ELR (cell line): ENCODE data around the gene ASXL1.

Experiments
- DNase-seq: peaks from one replicate; pipeline ENCODE4 v3.0.0-alpha.2; 2015; ENCODE audit warnings: low read depth

The ASXL1 gene

DNA sequence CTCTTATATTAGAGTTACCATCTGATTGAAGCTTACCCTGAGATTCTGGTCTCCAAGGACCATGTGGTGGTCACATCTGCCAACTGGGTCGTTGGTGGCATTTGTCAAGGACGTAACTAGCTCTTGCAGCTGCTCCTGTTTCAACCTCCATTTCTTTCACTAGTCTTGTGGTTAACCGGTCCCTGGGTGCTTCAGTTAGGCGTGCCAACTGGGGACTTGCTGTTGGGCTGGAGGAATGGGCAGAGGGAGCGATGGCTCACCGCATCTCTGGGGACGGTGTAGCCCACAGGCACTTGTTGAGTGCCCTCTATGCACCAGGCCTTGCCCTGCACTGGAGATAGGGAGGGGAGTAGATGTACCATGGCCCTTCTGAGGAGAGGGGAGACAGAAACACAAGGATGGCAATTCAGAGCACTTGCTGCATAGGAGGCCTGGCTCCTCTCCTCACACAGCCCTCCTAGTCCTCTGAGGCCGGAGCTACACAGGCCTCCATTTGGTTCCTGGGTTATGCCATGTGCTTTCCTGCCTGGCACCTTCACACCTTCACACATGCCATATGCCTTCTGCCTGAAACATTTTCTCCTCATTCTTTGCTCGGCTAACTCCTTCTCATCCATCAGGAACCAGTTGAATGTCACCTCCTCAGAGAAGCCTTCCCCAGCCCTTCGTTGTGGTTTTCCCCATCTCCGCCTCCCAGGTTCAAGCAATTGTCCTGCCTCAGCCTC is 20.0 kb upstream of the ASXL1 start:
- DNase-seq, result no peak

DNA sequence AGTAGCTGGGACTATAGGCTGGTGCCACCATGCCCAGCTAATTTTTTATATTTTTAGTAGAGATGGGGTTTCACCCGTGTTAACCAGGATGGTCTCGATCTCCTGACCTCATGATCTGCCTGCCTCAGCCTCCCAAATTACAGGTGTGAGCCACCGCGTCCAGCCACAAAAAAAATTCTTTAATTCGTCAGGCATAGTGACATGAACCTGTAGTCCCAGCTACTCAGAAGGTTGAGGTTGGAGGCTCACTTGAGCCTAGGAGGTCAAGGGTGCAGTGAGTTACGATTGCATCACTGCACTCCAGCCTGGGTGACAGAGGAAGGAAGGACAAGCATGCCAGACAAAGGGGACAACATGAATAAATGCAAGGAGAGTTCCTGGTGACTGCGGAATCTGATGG is 19.5 kb upstream of the ASXL1 start:
- DNase-seq, result no peak

DNA sequence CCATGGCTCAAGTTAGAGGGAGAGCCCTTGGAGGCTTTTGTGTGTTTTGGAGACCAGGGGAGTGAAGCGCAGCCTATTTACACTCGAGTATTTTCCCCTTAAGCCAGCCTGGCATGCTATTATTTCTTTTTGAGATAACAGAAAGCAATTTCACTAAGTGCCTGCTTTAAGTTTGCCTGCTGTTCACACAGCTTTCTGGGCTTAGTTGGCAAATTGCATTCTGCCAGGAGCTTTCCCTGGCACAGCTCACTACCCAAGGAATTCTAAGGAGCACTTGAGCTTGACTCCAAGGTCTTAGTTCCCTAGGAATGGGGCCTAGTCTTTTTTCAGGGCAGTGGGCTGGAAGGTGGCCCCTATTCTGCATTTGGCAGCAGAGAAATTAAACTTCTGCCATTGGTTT is 19.0 kb upstream of the ASXL1 start:
- DNase-seq, result no peak

DNA sequence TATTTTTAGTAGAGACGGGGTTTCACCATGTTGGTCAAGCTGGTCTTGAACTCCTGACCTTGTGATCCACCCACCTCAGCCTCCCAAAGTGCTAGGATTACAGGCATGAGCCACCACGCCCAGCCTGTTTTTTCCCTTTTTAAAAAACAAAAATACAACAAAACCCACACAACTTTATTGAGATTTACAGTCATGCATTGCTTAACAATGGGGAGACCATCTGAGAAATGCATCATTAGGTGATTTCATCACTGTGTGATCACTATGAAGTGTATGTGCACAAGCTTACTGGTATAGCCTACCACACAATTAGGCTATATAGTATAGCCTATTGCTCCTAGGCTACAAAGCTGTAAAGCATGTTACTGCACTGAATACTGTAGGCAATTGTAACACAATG is 17.1 kb upstream of the ASXL1 start:
- peak; percentile 33 for DNase-seq

DNA sequence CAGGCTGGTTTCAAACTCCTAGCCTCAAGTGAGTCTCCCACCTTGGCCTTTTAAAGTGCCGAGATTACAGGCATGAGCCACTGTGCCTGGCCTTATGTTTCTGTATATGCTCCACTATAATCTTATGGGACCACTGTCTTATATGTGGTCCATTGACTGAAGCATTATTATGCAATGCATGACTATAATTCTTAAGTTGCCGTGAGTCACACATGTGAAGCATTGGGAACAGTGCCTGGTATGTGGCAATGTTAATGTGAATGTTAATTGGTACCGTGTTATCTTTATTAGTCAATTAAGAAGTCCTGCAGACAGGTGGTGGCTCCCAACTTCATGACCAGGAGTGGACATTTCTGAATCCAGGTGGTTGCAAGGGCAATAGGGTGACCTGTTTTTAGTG is 14.7 kb upstream of the ASXL1 start:
- DNase-seq, result peak; percentile 93

DNA sequence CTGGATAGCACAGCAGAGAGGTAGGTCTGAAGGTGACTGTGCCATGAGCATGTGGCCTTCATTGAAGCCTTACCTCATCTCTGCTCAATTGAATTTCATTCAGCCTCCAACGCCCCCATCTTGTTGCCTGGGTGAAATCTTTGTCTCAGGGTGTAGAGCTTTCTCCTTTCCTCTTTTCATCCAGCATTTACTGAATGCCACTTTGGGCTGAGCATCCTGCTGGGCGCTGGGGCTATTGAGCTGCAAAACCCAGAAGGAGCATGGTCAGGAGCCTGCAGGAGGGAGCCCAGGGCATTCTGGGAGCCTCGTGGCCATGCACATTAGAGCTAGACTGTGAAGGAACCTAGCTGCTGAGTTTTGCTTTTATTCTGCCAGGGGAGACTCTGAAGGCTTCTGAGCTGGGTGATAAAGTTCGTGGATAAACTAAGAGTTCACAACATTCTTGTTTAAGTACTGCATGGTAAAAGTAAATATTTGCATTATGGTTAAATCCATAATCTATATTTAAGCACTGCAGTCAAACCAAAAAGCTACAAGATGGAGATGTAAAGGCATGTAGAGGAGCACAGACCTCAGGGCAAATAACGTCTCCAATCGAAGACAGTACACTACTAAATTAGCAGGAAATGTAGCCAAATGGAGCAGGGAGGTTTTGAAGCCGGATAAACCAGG is 13.2 kb upstream of the ASXL1 start:
- no peak for DNase-seq

DNA sequence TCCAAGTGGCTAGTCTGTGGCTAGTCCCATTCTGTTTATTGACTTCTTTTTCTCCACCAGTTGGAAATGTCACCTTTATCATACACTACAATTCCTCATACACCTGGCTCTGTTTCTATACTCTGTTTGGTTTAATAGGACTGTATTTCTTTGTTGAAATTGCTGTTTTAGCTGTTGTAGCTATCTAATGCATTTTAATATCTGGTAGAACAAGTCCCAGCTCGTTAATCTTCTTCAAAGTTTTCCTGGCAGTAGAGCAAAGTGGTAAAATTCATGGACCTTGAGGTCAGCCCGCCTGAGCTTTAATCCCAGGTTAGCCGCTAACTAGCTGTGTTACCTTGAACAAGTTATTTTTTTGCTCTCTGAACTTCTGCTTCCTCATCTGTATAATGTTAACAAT is 9.9 kb upstream of the ASXL1 start:
- no peak for DNase-seq

DNA sequence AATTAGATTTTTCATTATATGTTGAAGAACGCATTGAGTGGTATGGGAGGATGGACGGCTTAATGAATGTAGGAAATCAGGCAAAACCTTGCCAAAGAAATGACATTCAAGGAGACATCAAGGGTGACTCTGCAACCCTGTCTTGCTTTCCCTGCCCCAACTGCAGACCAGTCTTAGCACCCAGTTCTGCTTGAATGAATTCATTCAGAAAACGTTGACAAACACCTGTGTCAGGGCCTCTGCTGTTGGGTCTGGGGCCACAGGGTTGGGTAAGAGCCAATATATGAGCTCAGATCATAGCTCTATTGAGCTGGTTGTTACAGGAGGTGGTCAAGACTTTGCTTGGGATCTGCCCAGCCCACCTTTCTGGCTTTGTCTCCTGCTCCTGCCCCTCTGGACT is 7.7 kb upstream of the ASXL1 start:
- no peak for DNase-seq

DNA sequence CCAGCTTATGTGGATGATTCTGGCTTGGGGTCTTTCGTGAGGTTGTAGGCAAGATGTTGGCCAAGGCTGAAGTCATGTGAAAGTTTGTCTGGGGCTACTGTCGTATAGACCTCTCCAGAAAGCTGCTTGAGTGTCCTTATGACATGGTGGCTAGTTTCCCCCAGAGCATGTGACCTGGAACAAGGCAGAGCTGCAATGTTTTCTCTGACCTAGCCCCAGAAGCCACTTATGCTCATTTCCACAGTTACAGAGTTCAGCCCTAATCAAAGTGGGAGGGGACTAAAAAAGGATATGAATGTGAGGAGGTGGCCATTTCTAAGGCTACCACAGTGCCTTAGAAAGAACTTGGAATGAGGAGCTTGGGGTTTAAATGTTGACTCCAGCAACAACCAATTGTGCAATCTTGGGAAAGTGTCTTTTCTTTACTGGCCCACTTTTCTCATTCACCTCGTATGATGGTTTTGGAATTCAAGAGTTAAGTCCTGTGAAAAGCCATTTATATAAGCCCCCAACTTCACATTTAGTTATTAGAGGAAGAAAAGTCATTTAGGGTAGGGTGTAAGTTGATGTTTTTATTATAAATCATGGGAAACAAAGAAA is 5.9 kb upstream of the ASXL1 start:
- DNase-seq, result no peak

DNA sequence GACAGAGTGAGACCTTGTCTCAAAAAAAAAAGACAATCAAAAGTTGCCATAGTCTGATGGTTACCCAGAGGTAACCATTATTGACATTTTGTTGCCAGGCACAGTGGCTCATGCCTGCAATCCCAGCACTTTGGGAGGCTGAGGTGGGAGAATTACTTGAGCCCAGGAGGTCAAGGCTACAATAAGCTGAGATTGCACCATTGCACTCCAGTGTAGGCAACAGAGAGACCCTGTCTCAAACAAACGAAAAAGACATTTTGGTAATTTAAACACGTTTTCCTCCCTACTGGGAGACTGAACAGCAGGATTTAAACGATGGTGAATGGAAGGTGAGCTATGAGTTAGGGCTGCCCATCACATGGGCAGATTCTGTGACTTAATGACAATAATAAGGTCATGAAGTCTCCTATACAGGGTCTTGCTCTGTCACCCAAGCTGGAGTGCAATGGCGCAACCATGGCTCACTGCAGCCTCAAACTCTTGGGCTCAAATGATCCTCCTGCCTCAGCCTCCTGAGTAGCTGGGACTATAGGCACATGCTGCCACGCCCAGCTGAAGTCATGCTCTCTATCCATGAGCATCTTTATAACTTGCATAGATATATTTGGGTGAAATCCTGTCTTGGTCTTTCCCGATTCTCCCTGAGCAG is 4.2 kb upstream of the ASXL1 start:
- no peak for DNase-seq

DNA sequence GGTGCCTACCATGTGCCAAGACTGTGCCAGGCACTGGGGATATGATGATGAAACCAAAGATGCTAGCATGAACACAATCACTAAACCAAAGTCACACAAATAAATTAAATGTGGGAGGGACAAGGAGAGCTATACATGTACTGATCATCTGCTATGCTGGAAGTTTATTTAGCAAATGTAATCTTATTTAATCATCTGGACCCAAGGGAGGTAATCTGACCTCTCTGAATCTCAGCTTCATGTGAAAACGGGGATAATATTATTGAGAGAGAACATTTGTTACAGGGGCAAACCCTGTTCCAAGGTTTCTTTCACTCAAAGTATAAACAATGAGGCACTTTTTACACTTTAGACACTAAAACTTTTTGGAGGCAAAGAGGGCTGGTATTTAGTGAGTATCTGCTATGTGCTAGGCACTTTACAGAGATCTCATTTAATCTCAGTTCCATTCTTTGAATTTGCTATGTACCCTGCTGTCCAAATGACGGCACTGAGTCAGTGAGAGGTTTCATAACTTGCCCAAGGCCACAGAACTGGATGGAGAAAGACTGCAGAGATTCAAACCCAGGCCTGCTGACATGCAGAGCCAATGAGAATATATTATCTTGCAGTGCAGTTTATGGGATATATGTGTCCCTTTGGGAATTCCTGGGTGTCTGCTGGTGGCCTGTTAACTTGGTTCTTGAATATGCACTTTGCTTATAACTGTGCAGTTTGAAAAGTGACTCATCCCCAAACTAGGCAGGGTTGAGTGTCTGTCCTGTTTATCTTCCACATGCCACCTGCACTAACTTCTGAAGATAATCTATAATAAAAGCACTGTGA is 3.3 kb upstream of the ASXL1 start:
- DNase-seq, result peak; percentile 85

DNA sequence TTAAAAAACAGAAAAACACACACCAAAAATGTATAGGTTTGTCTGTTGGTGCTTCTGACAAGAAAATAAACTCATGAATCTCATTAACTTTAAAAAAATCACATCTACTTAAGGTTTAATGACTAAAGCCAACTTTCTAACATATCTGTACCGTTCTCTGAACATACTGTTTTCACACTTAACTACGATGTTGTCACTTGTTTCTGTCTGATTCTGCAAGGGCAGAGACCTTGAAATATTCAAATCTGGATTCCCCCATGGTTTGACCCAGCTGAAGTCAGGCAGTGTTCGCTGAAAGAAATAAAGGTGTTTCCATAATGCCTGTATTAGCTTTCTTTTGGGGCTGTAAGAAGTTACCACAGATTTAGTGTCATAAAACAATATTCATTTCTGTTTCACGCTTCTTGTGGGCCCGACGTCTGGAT is 2.7 kb upstream of the ASXL1 start:
- no peak for DNase-seq

DNA sequence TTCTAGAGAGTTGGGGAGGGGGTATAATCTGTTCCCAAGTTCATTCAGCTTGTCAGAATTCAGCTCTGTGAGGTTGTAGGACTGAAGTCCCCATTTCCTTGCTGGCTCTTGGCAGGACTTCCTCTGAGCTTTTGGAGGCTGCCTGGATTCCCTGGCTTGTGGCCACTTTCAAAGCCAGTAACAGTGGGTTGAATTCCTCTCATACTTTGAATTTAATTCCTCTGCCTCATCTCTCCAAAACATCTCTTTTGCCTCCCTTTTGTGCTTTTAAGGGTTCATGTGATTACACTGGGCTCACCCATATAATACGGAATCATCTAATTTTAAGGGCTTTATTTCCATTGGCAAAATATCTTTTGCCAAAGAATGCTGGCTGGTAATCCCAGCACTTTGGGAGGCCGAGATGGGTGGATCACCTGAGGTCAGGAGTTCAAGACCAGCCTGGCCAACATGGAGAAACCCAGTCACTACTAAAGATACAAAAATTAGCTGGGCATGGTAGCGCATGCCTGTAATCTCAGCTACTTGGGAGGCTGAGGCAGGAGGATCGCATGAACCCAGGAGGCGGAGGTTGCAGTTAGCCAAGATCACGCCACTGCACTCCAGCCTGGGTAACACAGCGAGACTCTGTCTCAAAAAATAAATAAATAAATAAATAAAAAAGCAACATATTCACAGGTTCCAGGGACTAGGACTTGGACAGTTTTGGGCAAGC is 2.1 kb upstream of the ASXL1 start:
- peak; percentile 91 for DNase-seq

DNA sequence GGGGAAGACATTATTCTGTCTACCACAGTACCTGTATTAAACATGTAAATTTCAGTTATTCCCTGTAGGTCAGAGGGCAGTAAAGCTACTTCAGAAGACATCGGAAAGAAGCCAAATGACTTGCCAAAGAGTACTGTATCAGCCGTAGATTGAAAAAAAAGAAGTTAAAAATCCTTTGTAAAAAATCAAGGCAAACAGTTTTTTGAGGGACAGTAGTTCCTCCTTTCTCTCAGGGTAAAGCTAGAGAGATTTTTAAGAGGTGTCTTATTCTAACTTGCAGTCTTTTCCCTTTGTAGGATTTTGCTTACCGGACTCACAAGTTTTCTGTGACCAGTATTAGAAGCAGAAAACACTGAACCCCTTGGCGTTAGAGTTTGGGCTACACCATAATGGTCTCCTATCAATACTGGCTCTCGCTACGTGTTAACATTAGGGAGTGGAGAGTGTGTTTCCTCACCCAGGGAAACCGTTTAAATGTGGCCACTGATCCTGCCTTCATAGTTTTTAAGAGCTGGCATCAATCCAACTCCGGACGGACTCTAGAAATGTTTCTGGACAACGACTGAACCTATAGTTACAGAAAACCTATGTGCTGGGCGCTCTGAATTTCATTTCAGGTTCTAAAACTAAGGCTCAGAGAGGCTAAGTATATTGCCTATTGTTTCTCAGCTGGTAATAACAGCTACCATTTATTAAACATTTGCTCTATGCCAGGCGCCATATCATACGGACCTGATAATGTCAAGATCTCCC is 1.3 kb upstream of the ASXL1 start:
- DNase-seq, result no peak

DNA sequence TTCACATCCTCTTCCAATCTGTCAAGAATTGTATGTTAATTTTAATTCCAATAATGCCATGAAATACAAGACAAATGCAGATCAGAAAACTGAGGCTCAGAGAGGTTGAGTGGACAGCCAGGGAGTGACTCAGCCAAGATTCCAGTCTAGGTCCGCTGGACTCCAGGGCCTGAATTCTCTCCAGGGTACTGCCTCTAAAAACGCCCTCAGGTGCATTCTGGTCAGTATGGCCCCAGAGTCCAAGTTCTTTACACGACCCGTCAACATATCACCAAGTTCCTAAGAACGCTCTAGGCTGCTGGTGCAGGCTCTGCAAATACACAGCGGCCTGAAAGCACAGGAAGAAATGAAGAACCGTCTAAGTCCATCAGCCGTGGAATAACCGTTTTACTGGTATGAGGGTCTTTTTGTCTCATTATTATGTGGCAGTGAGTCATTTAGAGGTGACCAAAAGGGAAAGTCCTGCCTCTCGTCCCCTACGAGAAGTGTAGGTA is 709 bp upstream of the ASXL1 start:
- peak; percentile 86 for DNase-seq

DNA sequence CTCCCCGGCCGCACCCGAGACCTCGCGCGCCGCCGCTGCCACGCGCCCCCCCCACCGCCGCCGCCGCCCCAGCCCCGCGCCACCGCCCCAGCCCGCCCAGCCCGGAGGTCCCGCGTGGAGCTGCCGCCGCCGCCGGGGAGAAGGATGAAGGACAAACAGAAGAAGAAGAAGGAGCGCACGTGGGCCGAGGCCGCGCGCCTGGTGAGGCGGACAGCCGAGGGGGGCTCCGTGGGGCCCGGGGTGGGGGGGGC is 426 bp downstream of the ASXL1 start:
- DNase-seq, result no peak

DNA sequence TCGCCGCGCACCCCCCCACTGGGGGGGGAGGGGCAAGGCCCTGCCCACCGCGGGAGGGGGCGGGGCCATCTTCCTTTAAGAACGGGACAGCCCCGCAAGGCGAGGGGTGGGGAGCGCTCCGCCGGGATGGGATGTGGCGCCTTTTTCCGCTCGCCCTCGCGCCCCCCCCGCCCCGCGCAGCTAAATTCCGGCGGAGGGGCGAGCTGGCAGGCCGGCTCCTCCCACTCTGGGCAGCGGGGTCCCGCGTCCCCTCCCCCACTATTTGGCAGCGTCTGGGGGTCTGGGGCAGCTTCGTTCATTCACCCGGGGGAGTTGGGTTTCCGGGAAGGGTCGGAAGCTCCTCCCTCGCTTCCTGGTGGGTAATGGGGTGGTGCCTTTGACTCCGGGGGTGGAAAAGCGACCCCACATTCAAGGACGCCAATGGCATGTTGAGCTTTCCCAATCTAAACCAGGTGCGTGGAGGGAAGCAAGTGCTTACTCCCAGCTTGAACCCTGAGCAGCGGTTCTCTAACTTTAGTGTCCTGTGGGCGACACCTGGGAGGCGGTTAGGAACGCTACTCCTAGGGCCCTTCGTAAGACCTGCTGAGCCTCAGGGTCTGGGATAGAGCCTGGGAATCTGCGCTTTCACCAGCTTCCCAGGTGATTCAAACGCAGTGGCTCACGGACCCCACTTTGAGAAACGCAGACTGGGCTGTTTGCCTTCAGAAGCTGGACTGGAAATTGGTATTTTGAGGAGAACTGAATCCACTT is 927 bp downstream of the ASXL1 start:
- peak; percentile 87 for DNase-seq

DNA sequence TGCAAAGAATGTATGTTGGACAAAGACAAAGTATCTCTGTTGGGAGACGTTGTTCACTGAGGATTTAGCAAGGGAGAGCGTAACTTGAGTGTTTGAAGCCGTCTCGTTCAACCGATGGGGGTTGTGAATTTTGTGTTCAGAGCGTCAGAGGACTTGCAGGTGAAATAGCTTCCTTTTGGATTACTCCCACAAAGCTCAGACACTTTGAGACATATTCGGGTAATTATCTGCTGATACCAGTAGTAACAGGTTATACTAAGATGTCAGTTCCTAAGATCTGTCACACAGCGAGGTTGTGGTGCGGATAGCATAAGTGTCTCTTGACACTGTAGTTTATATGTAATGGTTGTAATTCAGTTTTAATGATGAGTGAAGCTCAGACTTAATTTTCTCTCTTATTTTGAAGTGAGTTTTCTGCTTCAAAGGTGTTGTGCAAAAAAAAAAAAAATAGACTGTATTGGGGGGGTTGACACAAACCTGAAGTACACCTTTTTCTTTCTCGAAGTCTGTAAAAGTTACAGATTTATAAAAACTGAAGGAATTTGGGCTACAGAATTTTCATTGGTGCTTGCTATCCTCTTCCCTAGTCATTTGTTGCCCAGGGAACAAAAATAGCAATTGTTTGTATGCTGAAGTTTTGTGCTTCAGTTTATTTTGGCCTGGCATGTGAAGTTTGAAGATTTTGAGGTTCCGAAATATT is 1.7 kb downstream of the ASXL1 start:
- no peak for DNase-seq

DNA sequence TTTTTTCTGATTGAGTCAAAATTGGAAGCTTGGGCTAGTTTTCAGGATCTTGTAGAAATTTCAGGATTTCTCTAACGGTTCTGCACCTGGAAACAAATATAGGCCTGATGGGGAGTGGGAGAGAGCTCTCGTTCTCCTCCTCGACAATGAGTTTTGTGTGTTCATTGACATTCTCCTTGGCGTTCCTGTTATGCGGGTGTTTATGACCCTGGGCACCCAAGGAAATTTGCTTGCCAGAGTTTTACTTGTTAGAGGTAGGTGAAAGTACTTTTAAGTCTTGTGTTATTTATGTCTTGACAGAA is 2.2 kb downstream of the ASXL1 start:
- DNase-seq, result no peak

DNA sequence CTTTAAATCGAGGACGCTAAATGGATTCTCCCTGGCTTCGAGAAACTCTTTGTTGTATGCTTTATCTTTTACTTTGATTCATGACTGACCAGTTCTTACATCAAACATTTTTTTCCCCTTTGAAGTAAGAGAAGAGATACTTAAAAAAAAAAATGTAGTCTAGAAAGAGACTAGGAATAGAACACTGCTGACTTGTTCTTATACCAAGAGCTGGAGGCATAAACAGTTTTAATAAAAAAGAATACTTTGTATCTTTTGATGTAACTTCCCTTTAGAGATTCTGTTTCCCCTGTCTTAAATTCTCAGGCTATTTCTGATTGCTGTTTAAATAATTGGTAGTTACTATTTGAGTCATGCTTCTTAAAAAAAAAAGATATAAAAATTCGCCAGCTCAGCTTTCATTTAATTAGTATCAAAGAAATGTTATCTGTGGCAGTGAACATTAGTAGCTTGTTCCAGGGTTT is 4.8 kb downstream of the ASXL1 start:
- no peak for DNase-seq
